ENCODE measurements around the gene CREBRF. TPM values are rescaled to one million over a fixed set of nuclear protein-coding genes. Genes with fewer than 3 reads are reported as not detected.

The CREBRF gene
- total and polyA plus RNA-seq, 9 of the 15 experiments (the other 6 are each of a cell fraction or from before 2014, with no cell fraction given) = 1.1 to 4.9 (median 2.9) TPM

GRCh38 chr5:173055983-173056782 is at the start of gene CREBRF (continued):
- no peak for TF ChIP-seq SFPQ (IDR thresholded peaks at IDR 0.05; ENCODE audit: low read depth, low read length)
- no peak for TF ChIP-seq SNRNP70 (optimal IDR thresholded peaks at IDR 0.05; ENCODE audit: low read depth, low read length)
- TF ChIP-seq CHD4 (IDR thresholded peaks at IDR 0.05; ENCODE audit: insufficient read depth, insufficient replicate concordance, low read depth, low read length, poor library complexity, severe bottlenecking) = no peak
- TF ChIP-seq ZBTB33 (CRISPR knock-in tag; IDR thresholded peaks at IDR 0.05) = no peak
- no peak for TF ChIP-seq E4F1 (CRISPR knock-in tag; IDR thresholded peaks at IDR 0.05; ENCODE audit: borderline replicate concordance)
- no peak for TF ChIP-seq ZNF274 (IDR thresholded peaks at IDR 0.05; ENCODE audit: borderline replicate concordance, low read depth, low read length)
- TF ChIP-seq ZNF512 (tag; IDR thresholded peaks at IDR 0.05) = no peak
- TF ChIP-seq KDM2B (CRISPR knock-in tag; IDR thresholded peaks at IDR 0.05) = no peak
- peak; percentile 57 for TF ChIP-seq PKNOX1 (IDR thresholded peaks at IDR 0.05)
- peak; percentile 37 for TF ChIP-seq RB1 (IDR thresholded peaks at IDR 0.05; ENCODE audit: low read depth)
- 0 out of 2 replicates have a peak, but pooled peaks have one; percentile 0 for TF ChIP-seq SMAD3 (CRISPR knock-in tag; conservative IDR thresholded peaks at IDR 0.05)
- peak; percentile 100 for TF ChIP-seq MNT (conservative IDR thresholded peaks at IDR 0.05)
- peak; percentile 84; the same call in 1 of the 2 replicates for TF ChIP-seq ETV5 (CRISPR knock-in tag; IDR thresholded peaks at IDR 0.05; ENCODE audit: low read depth)
- TF ChIP-seq IRF2 (CRISPR knock-in tag; IDR thresholded peaks at IDR 0.05) = no peak
- peak; percentile 64 for TF ChIP-seq CREM (IDR thresholded peaks at IDR 0.05; ENCODE audit: low read depth)
